ENCODE measurements around the gene LGALS1.

The LGALS1 gene

DNA sequence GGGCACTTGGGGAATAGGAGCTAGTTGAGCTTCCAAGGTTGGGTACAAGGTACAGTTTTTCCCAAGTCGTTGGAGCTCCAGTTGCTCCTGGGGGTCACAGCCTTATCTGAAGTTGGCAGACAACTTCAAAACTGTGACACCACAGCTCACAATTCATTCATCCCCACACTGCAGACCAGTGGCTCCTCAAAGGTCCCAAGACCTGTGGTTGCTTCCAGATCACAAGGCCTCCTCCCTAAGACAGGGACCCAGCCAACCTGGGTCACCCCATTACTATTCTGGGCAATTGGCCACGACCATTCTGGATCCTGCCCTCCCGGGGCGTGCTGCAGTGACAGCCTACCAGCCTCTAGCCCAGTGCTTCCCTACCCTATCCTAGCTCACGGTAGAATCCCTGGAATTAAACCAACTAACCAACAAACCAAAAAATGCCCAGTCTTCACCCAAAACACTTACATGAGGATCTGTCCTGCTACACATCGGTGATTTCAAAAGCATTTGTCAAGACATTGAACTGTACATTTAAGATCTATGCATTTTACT is 17.8 kb upstream of the LGALS1 start:
- 7% methylated on average over 6 of the region's 6 CpGs for WGBS
- Histone ChIP-seq H3K27ac (ENCODE audit: low read depth, low read length) (no peak overlapping the region; the same call in 1 of the 2 replicates), H3K4me3 (ENCODE audit: low read length) (peak overlapping the region; percentile 59), H3K9me3 (ENCODE audit: insufficient read depth, low read depth, low read length) (no peaks in the 10 kb centered on the region), H3K36me3 (ENCODE audit: insufficient read depth, low read length) (peaks cover 14% of the 10 kb centered on the region), H3K9ac (ENCODE audit: low read depth, low read length) (peak overlapping the region; percentile 27; the same call in 1 of the 2 replicates), H3K4me1 (ENCODE audit: insufficient read depth, low read length) (peaks cover 4% of the 10 kb centered on the region; the same call in 1 of the 2 replicates), H3K27me3 (ENCODE audit: insufficient read depth, low read length) (no peaks in the 10 kb centered on the region)

DNA sequence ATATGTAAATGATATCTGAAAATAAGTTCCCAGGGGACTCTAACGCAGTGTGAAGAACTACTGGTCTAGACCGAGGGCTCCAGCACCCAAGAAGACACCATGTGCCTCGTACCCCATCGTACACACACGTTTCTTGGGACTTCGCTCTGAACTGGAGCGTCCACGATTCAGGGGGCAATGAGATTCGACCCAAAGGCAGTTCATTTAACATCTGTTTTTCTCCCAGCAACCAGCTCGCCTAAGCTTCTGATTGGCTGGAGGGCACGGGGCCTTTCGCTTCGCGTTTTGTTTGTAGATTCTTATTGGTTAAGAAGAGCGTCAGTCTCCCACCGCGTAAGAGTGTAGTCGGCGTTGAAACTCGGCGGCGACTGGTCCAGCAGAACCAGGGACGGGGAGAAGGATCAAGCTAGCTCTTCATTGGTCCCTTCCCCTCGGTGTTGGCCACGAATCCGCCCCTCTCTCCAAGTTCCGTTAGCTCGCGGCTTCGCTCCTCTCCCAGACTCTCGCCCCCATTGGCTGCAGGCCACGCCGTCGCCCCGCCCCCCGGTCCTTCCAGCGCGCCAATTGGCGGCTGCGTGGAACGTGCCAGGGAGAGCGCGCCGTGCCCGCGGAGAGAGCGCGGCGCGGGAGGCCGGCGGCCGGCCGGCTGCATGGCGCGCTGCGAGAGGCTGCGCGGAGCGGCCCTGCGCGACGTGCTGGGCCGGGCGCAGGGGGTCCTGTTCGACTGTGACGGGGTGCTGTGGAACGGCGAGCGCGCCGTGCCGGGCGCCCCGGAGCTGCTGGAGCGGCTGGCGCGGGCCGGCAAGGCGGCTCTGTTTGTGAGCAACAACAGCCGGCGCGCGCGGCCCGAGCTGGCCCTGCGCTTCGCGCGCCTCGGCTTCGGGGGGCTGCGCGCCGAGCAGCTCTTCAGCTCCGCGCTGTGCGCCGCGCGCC is 17.0 kb upstream of the LGALS1 start, which contains the start of gene PDXP:
TSS of gene PDXP (plus strand) at position 591 of the 933 bp plus-strand sequence. CDS start at position 651, 60 bp downstream.
- Histone ChIP-seq H3K27ac (ENCODE audit: low read depth, low read length) (peak within 1 kb of the TSS; percentile 50; the same call in 1 of the 2 replicates), H3K4me3 (ENCODE audit: low read length) (peak within 1 kb of the TSS; percentile 59)
- under 1% methylated on average over 101 of the region's 101 CpGs for WGBS

DNA sequence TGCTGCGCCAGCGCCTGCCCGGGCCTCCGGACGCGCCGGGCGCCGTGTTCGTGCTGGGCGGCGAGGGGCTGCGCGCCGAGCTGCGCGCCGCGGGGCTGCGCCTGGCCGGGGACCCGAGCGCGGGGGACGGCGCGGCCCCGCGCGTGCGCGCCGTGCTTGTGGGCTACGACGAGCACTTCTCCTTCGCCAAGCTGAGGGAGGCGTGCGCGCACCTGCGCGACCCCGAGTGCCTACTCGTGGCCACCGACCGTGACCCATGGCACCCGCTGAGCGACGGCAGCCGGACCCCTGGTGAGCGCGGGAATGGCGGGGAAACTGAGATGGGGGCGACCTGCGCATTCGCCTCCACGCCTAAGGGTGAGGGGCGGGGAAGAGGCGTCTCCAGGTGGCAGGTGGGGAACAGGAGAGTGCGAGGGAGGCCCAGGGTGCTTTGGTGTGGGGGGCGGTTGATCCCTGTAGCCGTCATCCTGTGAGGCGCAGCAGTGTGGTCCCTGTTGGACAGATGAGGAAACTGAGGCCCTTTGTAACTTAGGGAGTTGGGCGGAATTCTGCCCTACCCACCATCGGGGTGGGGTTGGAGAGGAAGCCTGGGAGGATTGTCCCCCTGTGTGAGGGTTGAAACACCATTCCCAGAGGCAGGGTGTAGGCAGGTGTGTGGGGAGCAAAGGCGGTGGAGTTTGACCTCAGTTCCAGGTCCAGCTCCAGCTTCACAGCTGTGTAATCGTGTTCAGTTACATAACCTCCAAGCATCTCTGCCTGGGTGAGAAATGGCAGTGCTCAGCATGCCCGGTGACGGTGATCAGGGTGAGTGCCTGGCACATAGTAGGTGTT is 16.2 kb upstream of the LGALS1 start:
- Histone ChIP-seq H3K9ac (ENCODE audit: low read depth, low read length) (peak overlapping the region; percentile 76), H3K27me3 (ENCODE audit: insufficient read depth, low read length) (no peaks in the 10 kb centered on the region), H3K27ac (ENCODE audit: low read depth, low read length) (no peak overlapping the region), H3K4me3 (ENCODE audit: low read length) (peak overlapping the region; percentile 59), H3K36me3 (ENCODE audit: insufficient read depth, low read length) (peaks cover 5% of the 10 kb centered on the region; the same call in 1 of the 2 replicates), H3K4me1 (ENCODE audit: insufficient read depth, low read length) (peaks cover 4% of the 10 kb centered on the region; the same call in 1 of the 2 replicates), H3K9me3 (ENCODE audit: insufficient read depth, low read depth, low read length) (no peaks in the 10 kb centered on the region)
- WGBS: 6% methylated on average over 68 of the region's 68 CpGs

More for the DNA sequence above, 17.0 kb upstream of the LGALS1 start, which contains the start of gene PDXP:
- Histone ChIP-seq H3K36me3 (ENCODE audit: insufficient read depth, low read length) (peaks cover 7% of the 10 kb centered on the region), H3K9ac (ENCODE audit: low read depth, low read length) (peak within 1 kb of the TSS; percentile 76), H3K9me3 (ENCODE audit: insufficient read depth, low read depth, low read length) (no peaks in the 10 kb centered on the region), H3K27me3 (ENCODE audit: insufficient read depth, low read length) (no peaks in the 10 kb centered on the region), H3K4me1 (ENCODE audit: insufficient read depth, low read length) (peaks cover 4% of the 10 kb centered on the region; the same call in 1 of the 2 replicates)

DNA sequence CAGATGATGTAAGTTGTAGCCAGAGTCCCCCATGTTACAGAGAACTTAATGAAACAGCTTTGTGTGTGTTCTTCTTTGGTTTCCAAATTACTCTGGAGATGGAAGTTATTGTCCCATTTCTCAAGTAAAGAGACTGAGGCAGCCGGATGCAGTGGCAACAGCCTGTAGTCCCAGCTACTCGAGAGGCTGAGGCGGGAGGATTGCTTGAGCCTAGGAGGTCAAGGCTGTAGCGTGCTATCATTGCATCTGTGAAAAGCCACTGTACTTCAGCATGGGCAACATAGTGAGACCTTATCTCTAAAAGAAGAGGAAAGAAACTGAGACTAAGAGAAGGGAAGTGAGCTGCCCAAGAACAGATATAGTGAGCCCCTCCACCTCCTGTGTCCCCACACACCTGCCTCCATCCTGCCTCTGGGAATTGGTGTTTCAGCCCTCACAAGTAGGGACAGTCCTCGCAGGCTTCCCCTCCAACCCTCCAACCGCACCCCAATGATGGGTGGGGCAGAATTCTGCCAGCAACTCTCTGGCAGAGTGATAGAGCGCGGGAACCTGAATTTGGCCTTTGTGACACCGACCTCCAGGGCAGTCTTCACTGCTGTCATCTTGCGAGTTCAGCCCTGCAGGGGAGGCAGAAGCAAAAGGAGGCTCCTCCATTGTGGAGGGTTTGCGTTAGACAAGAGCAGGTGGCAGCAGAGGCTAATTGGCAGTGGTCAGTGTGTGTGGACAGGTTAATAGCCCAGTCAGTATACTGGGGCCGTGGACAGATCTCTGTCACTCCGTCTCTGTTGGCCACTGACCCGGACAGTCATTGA is 15.3 kb upstream of the LGALS1 start:
- Histone ChIP-seq H3K4me1 (ENCODE audit: insufficient read depth, low read length) (peaks cover 4% of the 10 kb centered on the region; the same call in 1 of the 2 replicates), H3K4me3 (ENCODE audit: low read length) (peak overlapping the region; percentile 59), H3K36me3 (ENCODE audit: insufficient read depth, low read length) (peaks cover 6% of the 10 kb centered on the region), H3K27ac (ENCODE audit: low read depth, low read length) (no peak overlapping the region), H3K9me3 (ENCODE audit: insufficient read depth, low read depth, low read length) (no peaks in the 10 kb centered on the region), H3K9ac (ENCODE audit: low read depth, low read length) (peak overlapping the region; percentile 76; the same call in 1 of the 2 replicates), H3K27me3 (ENCODE audit: insufficient read depth, low read length) (no peaks in the 10 kb centered on the region)
- WGBS: 85% methylated on average over 14 of the region's 14 CpGs

DNA sequence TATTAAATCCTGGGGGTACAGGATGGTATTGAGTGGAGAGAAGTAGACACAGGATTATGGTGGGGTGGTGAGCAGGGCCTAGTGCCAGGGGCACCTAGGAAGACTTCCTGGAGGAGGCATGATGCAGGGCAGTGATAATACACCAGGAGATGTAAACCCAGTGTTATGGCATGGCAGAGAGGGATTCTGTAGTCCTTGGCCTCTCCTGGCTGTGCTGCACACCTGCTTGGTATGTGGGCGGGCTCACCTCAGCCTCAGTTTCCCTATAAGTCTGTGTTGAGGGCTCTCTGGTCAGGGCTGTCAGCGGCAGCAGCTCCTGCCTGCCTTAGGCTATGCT is 14.8 kb upstream of the LGALS1 start:
- Histone ChIP-seq H3K4me1 (ENCODE audit: insufficient read depth, low read length) (peaks cover 4% of the 10 kb centered on the region; the same call in 1 of the 2 replicates), H3K4me3 (ENCODE audit: low read length) (no peak overlapping the region), H3K27ac (ENCODE audit: low read depth, low read length) (no peak overlapping the region), H3K9me3 (ENCODE audit: insufficient read depth, low read depth, low read length) (no peaks in the 10 kb centered on the region), H3K27me3 (ENCODE audit: insufficient read depth, low read length) (no peaks in the 10 kb centered on the region), H3K36me3 (ENCODE audit: insufficient read depth, low read length) (peaks cover 12% of the 10 kb centered on the region), H3K9ac (ENCODE audit: low read depth, low read length) (no peak overlapping the region)
- WGBS: 95% methylated on average over 2 of the region's 2 CpGs

DNA sequence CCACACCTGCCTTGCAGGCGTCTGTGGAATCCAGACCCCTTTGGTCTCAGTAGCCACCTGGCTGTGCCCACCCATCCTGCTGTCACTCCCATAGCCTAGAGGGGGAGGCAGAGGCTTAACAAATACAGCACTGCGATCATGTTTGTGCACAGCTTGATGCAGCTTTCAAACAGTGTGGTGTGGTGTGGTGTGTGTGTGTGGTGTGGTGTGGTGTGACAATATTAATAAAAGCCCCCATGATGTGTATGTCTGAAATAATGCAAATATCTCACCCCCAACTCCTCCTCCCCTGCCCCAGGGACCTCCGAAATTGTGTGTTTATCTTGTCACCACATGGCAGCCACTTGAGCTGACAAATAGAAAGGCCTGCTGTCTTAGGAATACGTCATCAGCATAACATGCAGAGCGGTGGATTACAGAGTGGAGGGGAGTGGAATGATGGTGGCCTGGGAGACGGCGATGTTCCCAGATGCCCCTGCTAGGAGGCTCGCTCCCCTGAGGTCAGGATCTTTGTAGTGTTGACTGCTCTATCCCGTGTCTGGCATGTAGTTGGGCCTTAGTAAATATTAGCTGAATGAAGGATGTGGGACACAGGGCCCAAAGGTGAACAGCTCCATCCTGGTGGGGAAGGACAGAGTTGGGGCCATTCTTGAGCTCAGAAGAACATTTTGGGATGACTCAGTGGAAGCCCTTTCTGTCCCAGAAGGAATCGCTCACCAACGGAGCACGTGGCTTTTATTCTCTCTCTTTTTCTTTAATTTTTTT is 14.1 kb upstream of the LGALS1 start:
- Histone ChIP-seq H3K27me3 (ENCODE audit: insufficient read depth, low read length) (no peaks in the 10 kb centered on the region), H3K4me3 (ENCODE audit: low read length) (no peak overlapping the region), H3K9ac (ENCODE audit: low read depth, low read length) (no peak overlapping the region), H3K4me1 (ENCODE audit: insufficient read depth, low read length) (peaks cover 4% of the 10 kb centered on the region; the same call in 1 of the 2 replicates), H3K9me3 (ENCODE audit: insufficient read depth, low read depth, low read length) (no peaks in the 10 kb centered on the region), H3K36me3 (ENCODE audit: insufficient read depth, low read length) (peaks cover 19% of the 10 kb centered on the region), H3K27ac (ENCODE audit: low read depth, low read length) (no peak overlapping the region)
- WGBS: 83% methylated on average over 12 of the region's 12 CpGs

DNA sequence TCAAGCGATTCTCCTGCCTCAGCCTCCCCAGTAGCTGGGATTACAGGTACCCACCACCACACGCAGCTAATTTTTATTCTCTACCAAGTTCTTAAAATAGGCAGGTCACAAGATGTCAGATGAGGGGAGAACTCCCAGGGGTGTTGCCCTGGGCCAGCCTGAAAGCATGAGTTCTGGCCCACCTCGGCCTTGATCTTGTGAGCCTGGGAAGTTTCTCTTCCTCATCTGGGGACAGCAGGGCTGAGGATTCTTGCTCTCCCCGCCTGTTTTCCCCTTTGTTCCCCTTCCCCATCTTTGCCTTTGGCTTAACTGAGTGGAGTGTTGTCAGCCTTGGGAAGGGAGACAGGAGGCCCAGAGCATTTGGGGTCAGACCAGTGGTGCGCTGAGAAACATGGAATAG is 13.4 kb upstream of the LGALS1 start:
- H3K4me1 ChIP-seq (ENCODE audit: insufficient read depth, low read length): peaks cover 4% of the 10 kb centered on the region; the same call in 1 of the 2 replicates
- 94% methylated on average over 5 of the region's 5 CpGs for WGBS

DNA sequence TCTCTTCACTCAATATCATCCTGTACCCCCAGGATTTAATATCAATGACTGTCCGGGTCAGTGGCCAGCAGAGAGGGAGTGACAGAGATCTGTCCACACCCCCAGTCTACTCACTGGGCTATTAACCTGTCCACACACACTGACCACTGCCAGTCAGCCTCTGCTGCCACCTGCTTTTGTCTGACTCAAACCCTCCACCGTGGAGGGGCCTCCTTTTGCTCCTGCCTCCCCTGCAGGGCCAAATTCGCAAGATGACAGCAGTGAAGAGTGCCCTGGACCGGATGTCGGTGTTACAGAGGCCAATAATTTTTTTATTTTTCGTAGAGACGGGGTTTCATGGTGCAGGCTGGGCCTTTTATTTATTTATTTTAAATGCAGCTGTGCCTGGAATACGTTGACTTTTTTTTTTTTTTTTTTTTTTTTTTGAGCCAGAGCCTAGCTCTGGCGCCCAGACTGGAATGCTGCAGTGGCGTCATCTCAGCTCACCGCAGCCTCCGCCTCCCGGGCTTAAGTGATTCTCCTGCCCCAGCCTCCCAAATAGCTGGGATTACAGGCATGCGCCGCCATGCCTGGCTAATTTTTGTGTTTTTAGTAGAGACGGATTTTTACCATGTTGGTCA is 11.8 kb upstream of the LGALS1 start:
- no peak overlapping the region for H3K27ac ChIP-seq (ENCODE audit: low read depth, low read length)
- no peak overlapping the region for H3K9ac ChIP-seq (ENCODE audit: low read depth, low read length)
- peaks cover 25% of the 10 kb centered on the region for H3K36me3 ChIP-seq (ENCODE audit: insufficient read depth, low read length)
- H3K4me1 ChIP-seq (ENCODE audit: insufficient read depth, low read length): 0 out of 2 replicates have a peak, but pooled peaks cover 4% of the 10 kb centered on the region
- no peaks in the 10 kb centered on the region for H3K9me3 ChIP-seq (ENCODE audit: insufficient read depth, low read depth, low read length)
- WGBS: 93% methylated on average over 16 of the region's 16 CpGs
- H3K27me3 ChIP-seq (ENCODE audit: insufficient read depth, low read length): no peaks in the 10 kb centered on the region
- no peak overlapping the region for H3K4me3 ChIP-seq (ENCODE audit: low read length)

More for the DNA sequence above, 13.4 kb upstream of the LGALS1 start:
- no peak overlapping the region for H3K27ac ChIP-seq (ENCODE audit: low read depth, low read length)
- no peaks in the 10 kb centered on the region for H3K9me3 ChIP-seq (ENCODE audit: insufficient read depth, low read depth, low read length)
- H3K36me3 ChIP-seq (ENCODE audit: insufficient read depth, low read length): peaks cover 25% of the 10 kb centered on the region
- no peaks in the 10 kb centered on the region for H3K27me3 ChIP-seq (ENCODE audit: insufficient read depth, low read length)
- H3K9ac ChIP-seq (ENCODE audit: low read depth, low read length): no peak overlapping the region
- no peak overlapping the region for H3K4me3 ChIP-seq (ENCODE audit: low read length)

DNA sequence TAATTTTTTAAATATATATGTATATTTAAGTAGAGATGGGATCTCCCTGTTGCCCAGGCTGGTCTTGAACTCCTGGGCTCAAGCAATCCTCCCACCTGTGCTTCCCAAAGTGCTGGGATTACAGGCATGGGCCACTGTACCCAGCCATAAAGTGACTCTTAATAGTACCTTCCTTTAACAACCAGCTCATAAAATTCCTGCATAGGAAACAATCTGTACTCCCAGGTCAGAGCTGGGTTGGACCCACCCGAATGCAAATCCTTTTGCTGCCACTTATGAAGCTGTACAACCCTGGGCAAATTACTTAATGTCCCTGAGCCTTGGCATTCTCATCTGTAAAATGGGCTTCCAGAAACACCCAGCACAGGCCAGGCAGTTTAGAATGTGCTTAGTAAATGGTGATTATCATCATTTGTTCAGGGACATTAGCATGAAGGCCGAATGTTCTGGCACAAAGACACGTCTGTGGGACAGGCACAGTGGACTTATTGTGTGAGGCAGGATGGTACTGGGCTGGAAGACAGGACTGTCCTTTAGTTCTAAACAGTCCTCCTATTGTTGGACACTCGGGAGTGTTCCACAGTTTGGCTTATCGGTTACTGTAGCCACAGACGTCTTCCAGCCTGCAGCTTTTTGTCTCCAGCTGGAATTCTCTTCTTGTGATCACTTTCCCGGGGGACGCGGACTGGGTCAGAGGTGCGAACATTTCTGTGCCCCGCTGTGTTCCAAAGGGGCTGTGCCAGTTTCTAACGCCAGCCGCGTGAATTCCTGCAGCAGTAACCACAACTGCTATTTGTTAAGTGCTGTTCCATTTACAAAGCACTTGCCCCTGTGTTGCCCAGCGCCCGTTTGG is 11.0 kb upstream of the LGALS1 start:
- Histone ChIP-seq H3K9ac (ENCODE audit: low read depth, low read length) (no peak overlapping the region), H3K36me3 (ENCODE audit: insufficient read depth, low read length) (peaks cover 25% of the 10 kb centered on the region), H3K27me3 (ENCODE audit: insufficient read depth, low read length) (no peaks in the 10 kb centered on the region), H3K4me1 (ENCODE audit: insufficient read depth, low read length) (0 out of 2 replicates have a peak, but pooled peaks cover 4% of the 10 kb centered on the region), H3K9me3 (ENCODE audit: insufficient read depth, low read depth, low read length) (no peaks in the 10 kb centered on the region), H3K27ac (ENCODE audit: low read depth, low read length) (no peak overlapping the region), H3K4me3 (ENCODE audit: low read length) (no peak overlapping the region)
- 92% methylated on average over 16 of the region's 16 CpGs for WGBS

Measured in HUES64 (cell line).